GM21526 (cell line): ENCODE measurements around the gene MTG2.
"Not testable (repeated sequence)": the region's sequence is repeated elsewhere in the genome, so short reads cannot be mapped to it uniquely, and the experiment has no call there.

Experiments used
- ATAC-seq: cut with Tn5 transposase; IDR thresholded peaks from one replicate; pipeline ENCODE4 v1.9.1; 2021; ENCODE audit warnings: moderate library complexity; ENCODE audit not compliant: unreplicated experiment, low FRiP score

The MTG2 gene

GRCh38 chr20:62145688-62146018, 37.2 kb upstream of the MTG2 start:
- ATAC-seq: no peak

- ATAC-seq: no peak
Measured at GRCh38 chr20:62146019-62146755, 36.6 kb upstream of the MTG2 start.

GRCh38 chr20:62147125-62147524, 35.7 kb upstream of the MTG2 start:
- no peak for ATAC-seq

- no peak for ATAC-seq
Measured at GRCh38 chr20:62147528-62147927, 35.3 kb upstream of the MTG2 start.

- ATAC-seq: not testable (repeated sequence)
Measured at GRCh38 chr20:62148383-62148782, 34.4 kb upstream of the MTG2 start.

- ATAC-seq: no peak
Measured at GRCh38 chr20:62148908-62149314, 33.9 kb upstream of the MTG2 start.

GRCh38 chr20:62149532-62150309, 33.1 kb upstream of the MTG2 start:
- ATAC-seq: no peak

GRCh38 chr20:62150310-62150575, 32.6 kb upstream of the MTG2 start:
- ATAC-seq: no peak

GRCh38 chr20:62151225-62151624, 31.6 kb upstream of the MTG2 start:
- no peak for ATAC-seq

- ATAC-seq: no peak
Measured at GRCh38 chr20:62151835-62152364, 30.9 kb upstream of the MTG2 start.

GRCh38 chr20:62155428-62156253, 27.2 kb upstream of the MTG2 start:
- no peak for ATAC-seq

- no peak for ATAC-seq
Measured at GRCh38 chr20:62156254-62156556, 26.6 kb upstream of the MTG2 start.

- no peak for ATAC-seq
Measured at GRCh38 chr20:62156592-62157386, 26.0 kb upstream of the MTG2 start.

- ATAC-seq: no peak
Measured at GRCh38 chr20:62157387-62158087, 25.3 kb upstream of the MTG2 start.

GRCh38 chr20:62158088-62158400, 24.8 kb upstream of the MTG2 start:
- ATAC-seq: no peak

GRCh38 chr20:62158541-62158940, 24.3 kb upstream of the MTG2 start:
- no peak for ATAC-seq

- no peak for ATAC-seq
Measured at GRCh38 chr20:62159052-62159451, 23.8 kb upstream of the MTG2 start.

- ATAC-seq: no peak
Measured at GRCh38 chr20:62159839-62160238, 23.0 kb upstream of the MTG2 start.

- no peak for ATAC-seq
Measured at GRCh38 chr20:62160253-62160652, 22.6 kb upstream of the MTG2 start.

- ATAC-seq: no peak
Measured at GRCh38 chr20:62160876-62161275, 22.0 kb upstream of the MTG2 start.
